ENCODE data around the gene TJP1.
"Not testable (repeated sequence)": the region's sequence is repeated elsewhere in the genome, so short reads cannot be mapped to it uniquely, and the experiment has no call there.

Gene TJP1

GRCh38 chr15:29756358-29757267 is 65.7 kb downstream of the TJP1 start:
- DNase-seq (ENCODE audit: low read depth in 2 of 2): no peak

GRCh38 chr15:29754009-29754408 is 68.3 kb downstream of the TJP1 start:
- not testable (repeated sequence) for DNase-seq (ENCODE audit: low read depth in 2 of 2)

- DNase-seq (ENCODE audit: low read depth in 2 of 2): no peak
These were observed 68.8 kb downstream of the TJP1 start for GRCh38 chr15:29753506-29753905.

GRCh38 chr15:29750754-29751153 is 71.5 kb downstream of the TJP1 start:
- no peak for DNase-seq (ENCODE audit: low read depth in 2 of 2)

DNA sequence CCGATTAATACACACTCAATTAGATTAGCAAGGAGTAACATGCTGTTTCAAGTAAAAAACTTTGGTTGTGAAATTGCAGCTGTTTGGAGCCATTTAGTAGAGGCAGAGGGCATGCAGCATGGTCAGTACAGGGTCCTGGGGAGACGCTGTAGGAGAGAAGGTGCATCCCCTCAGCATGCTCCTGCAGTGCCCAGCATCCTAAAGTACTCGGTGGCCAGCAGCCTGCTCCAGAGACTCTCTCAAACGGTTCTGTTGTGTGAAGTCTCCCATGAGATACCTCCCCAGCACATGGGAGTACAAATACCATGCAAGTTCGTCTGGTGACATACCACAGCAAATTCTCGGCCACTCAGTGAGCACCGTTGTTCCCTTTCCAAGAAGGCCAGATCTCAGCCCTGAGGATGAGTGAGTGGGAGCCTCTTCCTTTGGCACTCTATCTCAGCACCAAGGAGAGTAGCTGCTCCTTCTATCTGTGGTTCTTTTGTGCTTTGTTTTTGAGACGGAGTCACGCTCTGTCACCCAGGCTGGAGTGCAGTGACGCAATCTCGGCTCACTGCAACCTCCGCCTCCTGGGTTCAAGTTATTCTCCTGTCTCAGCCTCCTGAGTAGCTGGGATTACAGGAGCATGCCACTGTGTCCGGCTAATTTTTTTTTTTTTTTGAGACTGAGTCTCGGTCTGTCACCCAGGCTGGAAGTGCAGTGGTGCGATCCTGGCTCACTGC is 72.7 kb downstream of the TJP1 start:
- no peak for DNase-seq (ENCODE audit: low read depth in 2 of 2)

GRCh38 chr15:29747837-29748417 is 74.3 kb downstream of the TJP1 start:
- DNase-seq (ENCODE audit: low read depth in 2 of 2): no peak

DNA sequence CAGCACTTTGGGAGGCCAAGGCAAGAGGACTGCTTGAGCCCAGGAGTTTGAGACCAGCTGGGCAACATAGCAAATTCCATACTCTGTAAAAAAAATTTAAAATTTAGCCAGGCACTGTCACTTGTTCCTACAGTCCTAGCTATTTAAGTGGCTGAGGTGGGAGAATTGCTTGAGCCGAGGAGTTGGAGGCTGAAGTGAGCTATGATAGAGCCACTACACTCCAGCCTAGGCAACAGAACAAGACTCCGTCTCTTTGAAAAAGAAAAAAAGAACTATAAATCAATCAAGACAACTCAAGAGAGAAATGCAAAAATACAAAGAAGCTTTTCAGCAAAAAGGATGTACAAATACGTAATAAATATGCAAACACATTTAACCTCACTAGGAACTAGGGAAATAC is 78.8 kb downstream of the TJP1 start:
- no peak for DNase-seq (ENCODE audit: low read depth in 2 of 2)

DNA sequence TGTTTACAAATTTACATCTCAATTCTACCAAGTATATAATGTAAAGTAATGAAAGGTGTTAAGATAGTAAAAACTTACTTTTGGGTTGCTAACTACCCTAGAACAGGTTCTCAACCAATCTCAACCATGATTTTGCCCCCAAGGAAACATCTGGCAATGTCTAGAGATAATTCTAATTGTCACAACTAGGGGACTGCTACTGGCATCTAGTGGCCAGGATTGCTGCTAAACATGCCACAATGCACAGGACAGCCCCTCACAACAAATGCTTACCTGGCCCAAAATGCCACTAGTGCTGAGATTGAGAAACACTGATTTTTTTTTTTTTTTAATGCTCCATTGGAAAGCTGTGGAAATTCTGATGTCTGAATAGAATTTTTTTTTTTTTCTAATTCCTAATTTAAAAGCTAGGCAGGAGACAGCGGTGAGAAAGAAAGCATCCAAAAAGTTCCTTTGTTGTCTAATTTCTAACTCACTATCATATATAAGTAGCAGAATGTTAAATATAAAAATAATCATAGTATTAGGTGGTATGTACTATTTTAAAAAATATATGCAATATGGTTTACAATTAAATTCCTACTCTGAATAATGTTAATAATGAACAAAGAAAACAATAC is 81.5 kb downstream of the TJP1 start:
- DNase-seq (ENCODE audit: low read depth in 2 of 2): no peak

DNA sequence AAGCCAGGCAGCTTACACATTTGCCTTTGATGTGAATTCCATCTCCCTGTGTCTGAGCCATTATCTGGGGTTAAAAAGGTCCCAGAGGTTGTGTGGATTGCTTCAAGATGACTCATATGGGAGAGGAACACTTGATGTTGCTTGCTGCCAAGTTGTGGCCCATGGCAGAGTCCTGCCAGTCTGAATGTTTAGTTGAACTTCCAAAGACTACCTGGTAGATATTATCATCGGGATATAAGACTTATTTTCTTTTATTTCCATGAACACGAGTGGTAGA is 85.6 kb downstream of the TJP1 start:
- DNase-seq (ENCODE audit: low read depth in 2 of 2): no peak

DNA sequence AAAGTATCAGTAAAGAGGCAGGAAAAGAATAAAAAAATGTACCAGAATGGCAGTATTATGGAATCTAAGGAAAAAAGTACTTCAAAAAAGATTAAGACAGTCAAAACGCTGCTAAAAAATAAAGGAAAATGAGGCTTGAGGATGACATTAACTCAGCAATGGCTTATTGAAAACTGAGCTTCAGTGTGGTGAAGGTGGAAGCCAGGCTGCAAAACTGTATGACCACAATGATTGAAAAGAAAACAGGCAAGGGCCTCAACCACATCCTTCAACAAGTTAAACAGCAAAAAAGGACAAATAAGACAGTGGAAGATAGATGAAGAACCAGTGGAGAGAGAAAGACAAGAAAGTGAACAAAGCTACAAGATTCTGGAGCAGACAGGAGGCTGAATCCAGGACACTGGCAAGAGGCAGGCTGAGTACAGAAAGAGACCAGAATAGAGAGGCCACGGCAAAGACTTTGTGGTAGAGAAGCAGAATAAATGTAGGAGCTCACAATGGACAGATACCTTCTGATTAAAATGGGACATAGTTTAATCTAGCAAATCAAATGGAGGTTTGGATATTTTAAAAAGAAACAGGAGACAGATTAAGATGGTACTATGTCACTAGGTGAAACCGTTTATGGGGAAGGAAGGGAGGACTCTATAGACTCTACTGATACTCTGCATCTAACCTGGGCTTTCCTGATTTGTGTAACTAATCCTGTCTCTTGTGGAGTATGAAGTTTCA is 86.1 kb downstream of the TJP1 start:
- DNase-seq (ENCODE audit: low read depth in 2 of 2): no peak

GRCh38 chr15:29734917-29735572 is 87.2 kb downstream of the TJP1 start:
- DNase-seq (ENCODE audit: low read depth in 2 of 2): no peak

GRCh38 chr15:29731865-29732264 is 90.4 kb downstream of the TJP1 start:
- no peak for DNase-seq (ENCODE audit: low read depth in 2 of 2)

DNA sequence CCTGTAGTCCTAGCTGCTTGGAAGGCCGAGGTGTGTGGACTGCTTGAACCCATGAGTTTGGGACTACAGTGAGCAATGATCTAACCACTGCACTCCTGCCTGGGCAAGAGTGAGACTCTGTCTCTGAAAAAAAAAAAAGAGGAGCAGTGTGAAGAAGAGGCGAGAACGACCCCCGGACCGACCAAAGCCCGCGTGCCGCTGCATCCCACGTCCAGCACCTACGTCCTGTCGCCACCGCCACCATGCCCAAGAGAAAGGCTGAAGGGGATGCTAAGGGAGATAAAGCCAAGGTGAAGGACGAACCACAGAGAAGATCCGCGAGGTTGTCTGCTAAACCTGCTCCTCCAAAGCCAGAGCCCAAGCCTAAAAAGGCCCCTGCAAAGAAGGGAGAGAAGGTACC is 91.8 kb downstream of the TJP1 start:
- DNase-seq (ENCODE audit: low read depth in 2 of 2): not testable (repeated sequence)

DNA sequence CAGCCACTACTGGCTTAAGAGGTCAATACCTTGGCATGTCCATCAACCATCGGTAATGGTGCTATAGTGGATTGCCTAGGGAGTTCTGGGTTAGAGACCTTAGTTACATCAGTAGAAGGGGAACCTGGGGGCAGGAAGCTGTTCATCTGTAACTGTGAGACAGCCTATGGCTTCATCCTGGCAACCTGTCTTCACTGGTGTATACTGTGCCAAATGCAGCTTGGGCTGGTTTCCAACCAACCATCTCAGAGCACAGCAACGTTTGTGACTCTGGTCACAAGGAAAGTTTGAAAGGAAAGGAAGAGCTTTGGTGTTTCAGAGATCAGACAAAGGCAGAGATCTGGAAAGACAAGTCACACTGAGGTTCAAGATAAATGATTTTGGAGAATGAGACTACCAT is 93.8 kb downstream of the TJP1 start:
- DNase-seq (ENCODE audit: low read depth in 2 of 2): no peak

GRCh38 chr15:29727871-29728270 is 94.4 kb downstream of the TJP1 start:
- DNase-seq (ENCODE audit: low read depth in 2 of 2): no peak

GRCh38 chr15:29726553-29726952 is 95.7 kb downstream of the TJP1 start:
- no peak for DNase-seq (ENCODE audit: low read depth in 2 of 2)

GRCh38 chr15:29724026-29724425 is 98.2 kb downstream of the TJP1 start:
- DNase-seq (ENCODE audit: low read depth in 2 of 2): no peak

GRCh38 chr15:29713784-29714183 is 108.5 kb downstream of the TJP1 start:
- no peak for DNase-seq (ENCODE audit: low read depth in 2 of 2)

- DNase-seq (ENCODE audit: low read depth in 2 of 2): no peak
These were observed 110.0 kb downstream of the TJP1 start for GRCh38 chr15:29712149-29712885.

DNA sequence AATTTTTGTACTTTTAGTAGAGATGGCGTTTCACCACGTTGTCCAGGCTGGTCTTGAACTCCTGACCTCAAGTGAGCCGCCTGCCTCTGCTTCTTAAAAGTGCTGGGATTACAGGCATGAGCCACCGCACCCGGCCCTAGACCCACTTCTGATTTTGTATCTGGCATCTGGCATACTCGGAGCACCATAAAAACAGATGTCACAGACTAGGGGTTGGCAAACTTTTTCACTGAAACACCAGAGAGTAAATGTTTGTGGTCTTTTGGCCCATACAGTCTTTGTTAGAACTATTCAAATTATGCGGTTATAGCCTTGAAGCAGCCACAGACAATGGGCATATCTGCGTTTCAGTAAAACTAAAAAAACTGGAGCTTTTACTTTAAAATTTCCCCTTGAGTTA is 110.7 kb downstream of the TJP1 start:
- DNase-seq (ENCODE audit: low read depth in 2 of 2): no peak

GRCh38 chr15:29708519-29708918 is 113.7 kb downstream of the TJP1 start:
- DNase-seq (ENCODE audit: low read depth in 2 of 2): no peak
